Trophoblast cell (in vitro differentiated cells and primary cell): ENCODE measurements around the gene ROBO1.

Experiments
- DNase-seq, 2 donors: peaks; one replicate each; pipeline ENCODE4 v3.0.0-alpha.2; 2016
- H2AFZ ChIP-seq: 2 replicates; pipeline ENCODE4 v1.6.1; 2013; ENCODE audit warnings: low read length, moderate library complexity, mild to moderate bottlenecking; ENCODE audit not compliant: insufficient read depth, poor library complexity
- H2AK5ac ChIP-seq: 2 replicates; pipeline ENCODE4 v1.6.1; 2013; ENCODE audit warnings: mild to moderate bottlenecking, low read length
- H2BK120ac ChIP-seq: 2 replicates; pipeline ENCODE4 v1.6.1; 2013; ENCODE audit warnings: low read length, mild to moderate bottlenecking, moderate library complexity; ENCODE audit not compliant: insufficient read depth, poor library complexity
- H2BK12ac ChIP-seq: 2 replicates; pipeline ENCODE4 v1.6.1; 2013; ENCODE audit warnings: mild to moderate bottlenecking, low read length, moderate library complexity
- H2BK5ac ChIP-seq: 2 replicates; pipeline ENCODE4 v1.6.1; 2013; ENCODE audit warnings: low read length, low read depth, moderate library complexity, mild to moderate bottlenecking; ENCODE audit not compliant: poor library complexity
- H3K14ac ChIP-seq: 2 replicates; pipeline ENCODE4 v1.6.1; 2013; ENCODE audit warnings: mild to moderate bottlenecking, low read length
- H3K18ac ChIP-seq: 2 replicates; pipeline ENCODE4 v1.6.1; 2013; ENCODE audit warnings: mild to moderate bottlenecking, low read length
- H3K23ac ChIP-seq: 2 replicates; pipeline ENCODE4 v1.6.1; 2013; ENCODE audit warnings: low read length
- H3K27ac ChIP-seq: 2 replicates; pipeline ENCODE4 v1.5.1; 2013; ENCODE audit warnings: low read depth, mild to moderate bottlenecking, inconsistent platforms, low read length, moderate library complexity
- H3K27me3 ChIP-seq: 2 replicates; pipeline ENCODE4 v1.6.1; 2013; ENCODE audit warnings: inconsistent platforms, mild to moderate bottlenecking, low read length, moderate library complexity; ENCODE audit not compliant: insufficient read depth
- H3K36me3 ChIP-seq, 2 experiments: 1 replicate in 1 of 2; 2 replicates in 1 of 2; pipeline ENCODE4 v1.6.1; 2013; ENCODE audit warnings: low read length in 2 of 2, mild to moderate bottlenecking in 2 of 2, moderate library complexity in 1 of 2; ENCODE audit not compliant: insufficient read depth in 2 of 2, control insufficient read depth in 1 of 2
- H3K4ac ChIP-seq: 2 replicates; pipeline ENCODE4 v1.6.1; 2013; ENCODE audit warnings: low read depth, mild to moderate bottlenecking, low read length, moderate library complexity
- H3K4me1 ChIP-seq, 2 experiments: 1 replicate in 1 of 2; 2 replicates in 1 of 2; pipeline ENCODE4 v1.6.1; 2013; ENCODE audit warnings: low read length in 2 of 2, mild to moderate bottlenecking in 2 of 2, moderate library complexity in 1 of 2; ENCODE audit not compliant: insufficient read depth in 2 of 2, control insufficient read depth in 1 of 2
- H3K4me2 ChIP-seq: 2 replicates; pipeline ENCODE4 v1.6.1; 2013; ENCODE audit warnings: inconsistent platforms, mild to moderate bottlenecking, low read length, moderate library complexity
- H3K4me3 ChIP-seq: 2 replicates; pipeline ENCODE4 v1.5.1; 2013; ENCODE audit warnings: mild to moderate bottlenecking, low read depth, low read length, inconsistent platforms
- H3K79me1 ChIP-seq: one replicate; pipeline ENCODE4 v1.6.1; 2013; ENCODE audit warnings: low read length
- H3K79me2 ChIP-seq: 2 replicates; pipeline ENCODE4 v1.6.1; 2013; ENCODE audit warnings: low read length, mild to moderate bottlenecking; ENCODE audit not compliant: control insufficient read depth, insufficient read depth, poor library complexity
- H3K9ac ChIP-seq: 2 replicates; pipeline ENCODE4 v1.6.1; 2013; ENCODE audit warnings: mild to moderate bottlenecking, low read length
- H3K9me3 ChIP-seq: 2 replicates; pipeline ENCODE4 v1.6.1; 2013; ENCODE audit warnings: low read depth, mild to moderate bottlenecking, control low read depth, inconsistent platforms, low read length; ENCODE audit not compliant: insufficient read depth
- H4K12ac ChIP-seq: 2 replicates; pipeline ENCODE4 v1.6.1; 2013; ENCODE audit warnings: low read depth, mild to moderate bottlenecking, low read length, moderate library complexity
- H4K8ac ChIP-seq: 2 replicates; pipeline ENCODE4 v1.6.1; 2013; ENCODE audit warnings: low read depth, mild to moderate bottlenecking, low read length, moderate library complexity
- H4K91ac ChIP-seq: one replicate; pipeline ENCODE4 v1.6.1; 2013; ENCODE audit warnings: low read depth, mild to moderate bottlenecking, low read length, moderate library complexity
- WGBS: extraction: QIAGEN DNeasy Blood & Tissue Kit; methylation state at CpG from one replicate; pipeline ENCODE4 v1.1.7; 2013; ENCODE audit warnings: missing lambda C conversion rate; ENCODE audit not compliant: insufficient read length, insufficient coverage; ENCODE audit errors: extremely low coverage; 5-methylcytosine and 5-hydroxymethylcytosine counted together

The ROBO1 gene

GRCh38 chr3:78927759-78928158 is 840.0 kb downstream of the ROBO1 start:
- no CpG with 5 or more reads among the region's 1 CpG for WGBS
- H3K27ac ChIP-seq = no peak overlapping the region
- no peak overlapping the region for H3K18ac ChIP-seq
- H2AFZ ChIP-seq = no peak overlapping the region
- H3K4me1 ChIP-seq = peaks cover 0 to 2% of the 10 kb centered on the region in 2 experiments
- H3K79me1 ChIP-seq = no peaks in the 10 kb centered on the region
- H3K9me3 ChIP-seq = no peaks in the 10 kb centered on the region
- no peak overlapping the region for H3K9ac ChIP-seq
- H3K4me3 ChIP-seq = no peak overlapping the region
- no peak overlapping the region for H2AK5ac ChIP-seq
- no peak overlapping the region for H4K8ac ChIP-seq
- no peak overlapping the region for H2BK5ac ChIP-seq
- H3K36me3 ChIP-seq = peaks cover 0 to 2% of the 10 kb centered on the region in 2 experiments
- no peak overlapping the region for H3K4me2 ChIP-seq
- H3K4ac ChIP-seq = no peak overlapping the region
- no peak overlapping the region for H4K91ac ChIP-seq
- H2BK12ac ChIP-seq = no peak overlapping the region
- no peak overlapping the region for H3K14ac ChIP-seq
- no peak overlapping the region for H2BK120ac ChIP-seq
- no peaks in the 10 kb centered on the region for H3K27me3 ChIP-seq
- H3K23ac ChIP-seq = no peak overlapping the region
- no peaks in the 10 kb centered on the region for H3K79me2 ChIP-seq
- no peak overlapping the region for H4K12ac ChIP-seq
- DNase-seq = no peak

GRCh38 chr3:78926523-78926922 is 841.3 kb downstream of the ROBO1 start:
- H3K4ac ChIP-seq = no peak overlapping the region
- no CpG with 5 or more reads among the region's 4 CpGs for WGBS

GRCh38 chr3:78924711-78925110 is 843.1 kb downstream of the ROBO1 start:
- Histone ChIP-seq H3K27me3 (no peaks in the 10 kb centered on the region), H3K79me2 (no peaks in the 10 kb centered on the region), H3K23ac (no peak overlapping the region), H3K27ac (no peak overlapping the region), H2AK5ac (no peak overlapping the region), H4K8ac (no peak overlapping the region), H3K14ac (no peak overlapping the region), H3K9me3 (no peaks in the 10 kb centered on the region), H3K4me1 (peaks cover 0 to 2% of the 10 kb centered on the region in 2 experiments), H4K12ac (no peak overlapping the region), H3K4me3 (no peak overlapping the region), H3K4ac (no peak overlapping the region), H2AFZ (no peak overlapping the region), H2BK5ac (no peak overlapping the region), H3K18ac (no peak overlapping the region), H4K91ac (no peak overlapping the region), H3K4me2 (no peak overlapping the region), H3K36me3 (peaks cover 0 to 2% of the 10 kb centered on the region in 2 experiments), H2BK120ac (no peak overlapping the region), H3K79me1 (no peaks in the 10 kb centered on the region), H2BK12ac (no peak overlapping the region), H3K9ac (no peak overlapping the region)
- no CpG with 5 or more reads among the region's 1 CpG for WGBS
- no peak for DNase-seq

More at GRCh38 chr3:78926523-78926922, 841.3 kb downstream of the ROBO1 start:
- Histone ChIP-seq H3K23ac (no peak overlapping the region), H2BK5ac (no peak overlapping the region), H3K36me3 (peaks cover 0 to 2% of the 10 kb centered on the region in 2 experiments), H4K8ac (no peak overlapping the region), H3K4me3 (no peak overlapping the region), H3K4me1 (peaks cover 0 to 2% of the 10 kb centered on the region in 2 experiments), H3K4me2 (no peak overlapping the region), H3K27ac (no peak overlapping the region), H3K18ac (no peak overlapping the region), H3K79me1 (no peaks in the 10 kb centered on the region), H3K9me3 (no peaks in the 10 kb centered on the region), H3K27me3 (no peaks in the 10 kb centered on the region), H3K79me2 (no peaks in the 10 kb centered on the region), H4K12ac (no peak overlapping the region), H2BK120ac (no peak overlapping the region), H3K9ac (no peak overlapping the region), H4K91ac (no peak overlapping the region), H2AK5ac (no peak overlapping the region), H2AFZ (no peak overlapping the region), H3K14ac (no peak overlapping the region), H2BK12ac (no peak overlapping the region)
- DNase-seq = no peak

- H3K27ac ChIP-seq = no peak overlapping the region
- no peak overlapping the region for H3K14ac ChIP-seq
- no peaks in the 10 kb centered on the region for H3K79me1 ChIP-seq
- H4K8ac ChIP-seq = no peak overlapping the region
- WGBS = no CpG with 5 or more reads among the region's 5 CpGs
- H2BK120ac ChIP-seq = no peak overlapping the region
- H3K9ac ChIP-seq = no peak overlapping the region
- no peak overlapping the region for H2AFZ ChIP-seq
- no peak overlapping the region for H3K18ac ChIP-seq
- peaks cover 0 to 2% of the 10 kb centered on the region in 2 experiments for H3K36me3 ChIP-seq
- H2BK5ac ChIP-seq = no peak overlapping the region
- H3K79me2 ChIP-seq = no peaks in the 10 kb centered on the region
- H2AK5ac ChIP-seq = no peak overlapping the region
- H3K4ac ChIP-seq = no peak overlapping the region
- DNase-seq = peak in 1 of 2 donors; percentile 20
- H3K27me3 ChIP-seq = no peaks in the 10 kb centered on the region
- H3K23ac ChIP-seq = no peak overlapping the region
- no peak overlapping the region for H3K4me2 ChIP-seq
- no peak overlapping the region for H3K4me3 ChIP-seq
- no peak overlapping the region for H4K12ac ChIP-seq
- H3K9me3 ChIP-seq = no peaks in the 10 kb centered on the region
- no peak overlapping the region for H2BK12ac ChIP-seq
- H4K91ac ChIP-seq = no peak overlapping the region
- H3K4me1 ChIP-seq = peaks cover 0 to 2% of the 10 kb centered on the region in 2 experiments
These were observed 848.6 kb downstream of the ROBO1 start for GRCh38 chr3:78919021-78919755.
